Tibial artery (tissue), 4 donors: Measurements from ENCODE around the gene PODNL1.
"Not testable (repeated sequence)": the region's sequence is repeated elsewhere in the genome, so short reads cannot be mapped to it uniquely, and the experiment has no call there.

ENCODE experiments used
- DNase-seq, 2 donors: peaks; one replicate each; pipeline ENCODE4 v3.0.0-alpha.2; 2019
- H3K27ac ChIP-seq, 2 donors: fragments of 200-600 bp; sonication (generic) in 1 of 2; 1 replicate in 1 of 2; 2 replicates in 1 of 2; pipeline ENCODE4 v1.5.1; 2018 to 2019; ENCODE audit warnings: mild to moderate bottlenecking in 1 of 2
- H3K27me3 ChIP-seq, 2 donors: fragments of 200-600 bp; sonication (generic) in 1 of 2; one replicate each; pipeline versions ENCODE4 v1.5.1 to v1.6.0; 2016 to 2019
- H3K36me3 ChIP-seq, 3 donors: fragments of 200-600 bp; sonication (generic) in 2 of 3; one replicate each; pipeline ENCODE4 v1.5.1; 2016 to 2019; ENCODE audit warnings: mild to moderate bottlenecking in 2 of 3
- H3K4me1 ChIP-seq, 4 donors: fragments of 200-600 bp; sonication (generic) in 2 of 4; 1 replicate in 3 of 4; 2 replicates in 1 of 4; pipeline ENCODE4 v1.5.1; 2016 to 2019
- H3K4me3 ChIP-seq, 2 donors: fragments of 200-600 bp; sonication (generic) in 1 of 2; 1 replicate in 1 of 2; 2 replicates in 1 of 2; pipeline ENCODE4 v1.5.1; 2018 to 2019; ENCODE audit warnings: mild to moderate bottlenecking in 2 of 2
- H3K9me3 ChIP-seq, 3 donors: fragments of 200-600 bp; sonication (generic) in 1 of 3; one replicate each; pipeline ENCODE4 v1.5.1; 2016 to 2019
- CTCF ChIP-seq, 2 experiments: fragments of 200-600 bp in 1 of 2; fragments of 450-650 bp in 1 of 2; IDR thresholded peaks; one replicate each; pipeline ENCODE4 v1.5.1; 2017 to 2019; ENCODE audit warnings: antibody characterized with exemption in 2 of 2, mild to moderate bottlenecking in 1 of 2, moderate library complexity in 1 of 2
- intact Hi-C: fragments of 100-400 bp; cut with DNase I; formaldehyde crosslinking; loops from one replicate; pipeline ENCODE4 v1.15.0; 2023; ENCODE audit warnings: low total_unique reads

PODNL1 gene

GRCh38 chr19:13929340-13929739, 8.9 kb downstream of the PODNL1 start:
- Histone ChIP-seq H3K27me3 (peaks cover 0 to 2% of the 10 kb centered on the region in 2 donors), H3K4me1 (no peaks in the 10 kb centered on the region), H3K4me3 (no peak overlapping the region), H3K36me3 (peaks cover 30 to 88% (median 41%) of the 10 kb centered on the region in 3 donors), H3K27ac (no peak overlapping the region), H3K9me3 (no peaks in the 10 kb centered on the region)
- no peak for DNase-seq
- intact Hi-C loops = no loop called here
- no peak for TF ChIP-seq CTCF (IDR thresholded peaks at IDR 0.05)

DNA sequence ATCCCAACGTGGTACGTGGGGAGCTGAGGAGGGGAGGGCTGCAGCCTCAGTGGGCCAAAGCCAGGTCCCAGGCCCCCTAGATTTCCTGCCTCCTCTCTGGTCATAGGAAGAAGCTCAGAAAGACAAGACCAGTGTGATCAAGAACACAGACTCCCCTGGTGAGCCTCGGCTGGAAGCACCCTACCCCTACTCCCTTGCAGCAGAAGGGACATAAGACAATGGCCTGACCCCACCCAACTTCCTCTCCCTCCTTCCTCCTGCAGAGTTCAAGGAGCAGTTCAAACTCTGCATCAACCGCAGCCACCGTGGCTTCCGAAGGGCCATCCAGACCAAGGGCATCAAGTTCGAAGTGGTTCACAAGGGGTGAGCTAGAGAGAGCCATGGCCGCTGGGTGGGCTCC, 11.5 kb downstream of the PODNL1 start:
- Histone ChIP-seq H3K27ac (no peak overlapping the region), H3K27me3 (no peaks in the 10 kb centered on the region), H3K9me3 (no peaks in the 10 kb centered on the region), H3K4me3 (no peak overlapping the region), H3K4me1 (no peaks in the 10 kb centered on the region), H3K36me3 (peaks cover 51 to 94% (median 67%) of the 10 kb centered on the region in 3 donors)
- TF ChIP-seq CTCF (IDR thresholded peaks at IDR 0.05) = no peak
- no peak for DNase-seq
- intact Hi-C loops = no loop called here

- TF ChIP-seq CTCF (IDR thresholded peaks at IDR 0.05) = no peak
- no peaks in the 10 kb centered on the region for H3K27me3 ChIP-seq
- H3K4me3 ChIP-seq = no peak overlapping the region
- intact Hi-C loops = no loop called here
- no peaks in the 10 kb centered on the region for H3K9me3 ChIP-seq
- no peak overlapping the region for H3K27ac ChIP-seq
- DNase-seq = no peak
- no peaks in the 10 kb centered on the region for H3K4me1 ChIP-seq
- peaks cover 58 to 94% (median 74%) of the 10 kb centered on the region in 3 donors for H3K36me3 ChIP-seq
These were observed 12.2 kb downstream of the PODNL1 start for GRCh38 chr19:13926010-13926409.

- no peak for DNase-seq
- Histone ChIP-seq H3K4me1 (no peaks in the 10 kb centered on the region), H3K36me3 (peaks cover 79 to 97% (median 91%) of the 10 kb centered on the region in 3 donors), H3K4me3 (no peak overlapping the region), H3K27me3 (no peaks in the 10 kb centered on the region), H3K27ac (no peak overlapping the region), H3K9me3 (no peaks in the 10 kb centered on the region)
- intact Hi-C loops = no loop called here
- no peak for TF ChIP-seq CTCF (IDR thresholded peaks at IDR 0.05)
These were observed 14.8 kb downstream of the PODNL1 start for GRCh38 chr19:13923194-13923987.

DNA sequence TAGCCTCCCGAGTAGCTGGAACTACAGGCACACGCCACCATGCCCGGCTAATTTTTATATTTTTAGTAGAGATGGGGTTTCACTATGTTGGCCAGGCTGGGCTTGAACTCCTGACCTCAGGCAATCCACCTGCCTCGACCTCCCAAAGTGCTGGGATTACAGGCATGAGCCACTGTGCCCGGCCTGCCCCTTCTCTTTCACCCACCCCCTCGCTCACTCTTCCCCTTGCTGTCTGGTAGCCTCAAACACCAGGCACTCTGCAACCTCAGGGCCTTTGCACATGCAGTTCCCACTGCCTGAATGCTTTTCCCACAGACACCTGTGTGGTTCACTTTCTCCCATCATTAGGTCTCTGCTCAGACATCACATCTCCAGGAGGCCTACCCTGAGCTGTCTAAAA, 16.1 kb downstream of the PODNL1 start:
- H3K9me3 ChIP-seq, intact Hi-C loops, H3K27me3 ChIP-seq, DNase-seq, H3K4me1 ChIP-seq, H3K4me3 ChIP-seq, H3K27ac ChIP-seq: not testable (repeated sequence)
- peaks cover 78 to 97% (median 88%) of the 10 kb centered on the region in 3 donors for H3K36me3 ChIP-seq

GRCh38 chr19:13920940-13921747, 17.1 kb downstream of the PODNL1 start:
- Histone ChIP-seq H3K27ac (no peak overlapping the region), H3K9me3 (no peaks in the 10 kb centered on the region), H3K27me3 (no peaks in the 10 kb centered on the region), H3K4me1 (no peaks in the 10 kb centered on the region), H3K36me3 (peaks cover 68 to 97% (median 81%) of the 10 kb centered on the region in 3 donors), H3K4me3 (no peak overlapping the region)
- DNase-seq = no peak
- intact Hi-C loops = no loop called here
- no peak for TF ChIP-seq CTCF (IDR thresholded peaks at IDR 0.05)
